Measurements from ENCODE around the gene ADCY3. TPM values are rescaled to one million over a fixed set of nuclear protein-coding genes. Genes with fewer than 3 reads are reported as not detected.

The ADCY3 gene
- total and polyA plus RNA-seq, 2 of the 13 experiments (the other 11 are each of a cell fraction or from before 2014, with no cell fraction given), result 0.11 to 0.61 TPM

DNA sequence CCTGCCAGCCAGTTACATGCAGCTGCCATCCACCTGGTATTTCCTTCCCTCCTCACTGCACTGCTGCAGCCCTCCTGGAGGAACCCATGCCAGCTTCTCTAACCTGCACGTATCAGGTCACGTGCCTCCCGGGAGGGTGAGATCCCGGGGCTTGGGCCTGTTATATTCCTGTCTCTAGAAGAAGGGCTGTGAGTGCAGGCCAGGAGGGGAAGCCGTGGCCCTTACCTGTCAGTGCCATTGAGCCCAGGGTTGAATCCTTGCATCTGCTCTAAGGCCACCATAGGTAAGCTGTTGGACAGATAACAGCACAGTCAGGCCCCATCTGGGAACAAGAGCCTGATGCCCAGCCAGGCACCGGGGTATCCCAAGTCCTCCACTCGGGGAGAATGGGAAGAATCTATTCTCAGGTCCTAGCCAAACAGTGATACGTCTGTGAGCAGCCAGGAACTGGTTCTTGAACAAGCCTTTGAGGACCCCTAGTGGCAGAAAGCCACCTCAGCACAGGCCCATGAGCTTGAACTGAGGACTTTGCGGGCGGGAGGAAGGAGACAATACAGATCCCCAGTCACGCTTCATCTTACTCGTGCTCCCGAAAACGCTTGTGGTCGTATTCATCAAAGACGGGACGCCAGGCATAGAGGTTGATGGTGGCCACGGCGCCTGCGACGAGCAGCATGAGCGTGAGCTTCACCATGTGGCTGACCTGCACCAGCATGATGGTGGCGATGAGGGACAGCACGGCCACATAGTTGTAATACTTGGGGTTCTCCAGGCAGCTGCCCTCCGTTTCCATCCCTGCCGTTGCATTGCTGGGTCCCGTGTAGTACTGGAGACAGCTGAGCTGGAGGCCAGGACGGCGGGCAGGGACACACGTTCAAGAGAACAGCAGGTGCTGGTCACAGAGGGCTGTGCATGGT, 92.5 kb downstream of the ADCY3 start (continued):
- TF ChIP-seq, protein P1, sequence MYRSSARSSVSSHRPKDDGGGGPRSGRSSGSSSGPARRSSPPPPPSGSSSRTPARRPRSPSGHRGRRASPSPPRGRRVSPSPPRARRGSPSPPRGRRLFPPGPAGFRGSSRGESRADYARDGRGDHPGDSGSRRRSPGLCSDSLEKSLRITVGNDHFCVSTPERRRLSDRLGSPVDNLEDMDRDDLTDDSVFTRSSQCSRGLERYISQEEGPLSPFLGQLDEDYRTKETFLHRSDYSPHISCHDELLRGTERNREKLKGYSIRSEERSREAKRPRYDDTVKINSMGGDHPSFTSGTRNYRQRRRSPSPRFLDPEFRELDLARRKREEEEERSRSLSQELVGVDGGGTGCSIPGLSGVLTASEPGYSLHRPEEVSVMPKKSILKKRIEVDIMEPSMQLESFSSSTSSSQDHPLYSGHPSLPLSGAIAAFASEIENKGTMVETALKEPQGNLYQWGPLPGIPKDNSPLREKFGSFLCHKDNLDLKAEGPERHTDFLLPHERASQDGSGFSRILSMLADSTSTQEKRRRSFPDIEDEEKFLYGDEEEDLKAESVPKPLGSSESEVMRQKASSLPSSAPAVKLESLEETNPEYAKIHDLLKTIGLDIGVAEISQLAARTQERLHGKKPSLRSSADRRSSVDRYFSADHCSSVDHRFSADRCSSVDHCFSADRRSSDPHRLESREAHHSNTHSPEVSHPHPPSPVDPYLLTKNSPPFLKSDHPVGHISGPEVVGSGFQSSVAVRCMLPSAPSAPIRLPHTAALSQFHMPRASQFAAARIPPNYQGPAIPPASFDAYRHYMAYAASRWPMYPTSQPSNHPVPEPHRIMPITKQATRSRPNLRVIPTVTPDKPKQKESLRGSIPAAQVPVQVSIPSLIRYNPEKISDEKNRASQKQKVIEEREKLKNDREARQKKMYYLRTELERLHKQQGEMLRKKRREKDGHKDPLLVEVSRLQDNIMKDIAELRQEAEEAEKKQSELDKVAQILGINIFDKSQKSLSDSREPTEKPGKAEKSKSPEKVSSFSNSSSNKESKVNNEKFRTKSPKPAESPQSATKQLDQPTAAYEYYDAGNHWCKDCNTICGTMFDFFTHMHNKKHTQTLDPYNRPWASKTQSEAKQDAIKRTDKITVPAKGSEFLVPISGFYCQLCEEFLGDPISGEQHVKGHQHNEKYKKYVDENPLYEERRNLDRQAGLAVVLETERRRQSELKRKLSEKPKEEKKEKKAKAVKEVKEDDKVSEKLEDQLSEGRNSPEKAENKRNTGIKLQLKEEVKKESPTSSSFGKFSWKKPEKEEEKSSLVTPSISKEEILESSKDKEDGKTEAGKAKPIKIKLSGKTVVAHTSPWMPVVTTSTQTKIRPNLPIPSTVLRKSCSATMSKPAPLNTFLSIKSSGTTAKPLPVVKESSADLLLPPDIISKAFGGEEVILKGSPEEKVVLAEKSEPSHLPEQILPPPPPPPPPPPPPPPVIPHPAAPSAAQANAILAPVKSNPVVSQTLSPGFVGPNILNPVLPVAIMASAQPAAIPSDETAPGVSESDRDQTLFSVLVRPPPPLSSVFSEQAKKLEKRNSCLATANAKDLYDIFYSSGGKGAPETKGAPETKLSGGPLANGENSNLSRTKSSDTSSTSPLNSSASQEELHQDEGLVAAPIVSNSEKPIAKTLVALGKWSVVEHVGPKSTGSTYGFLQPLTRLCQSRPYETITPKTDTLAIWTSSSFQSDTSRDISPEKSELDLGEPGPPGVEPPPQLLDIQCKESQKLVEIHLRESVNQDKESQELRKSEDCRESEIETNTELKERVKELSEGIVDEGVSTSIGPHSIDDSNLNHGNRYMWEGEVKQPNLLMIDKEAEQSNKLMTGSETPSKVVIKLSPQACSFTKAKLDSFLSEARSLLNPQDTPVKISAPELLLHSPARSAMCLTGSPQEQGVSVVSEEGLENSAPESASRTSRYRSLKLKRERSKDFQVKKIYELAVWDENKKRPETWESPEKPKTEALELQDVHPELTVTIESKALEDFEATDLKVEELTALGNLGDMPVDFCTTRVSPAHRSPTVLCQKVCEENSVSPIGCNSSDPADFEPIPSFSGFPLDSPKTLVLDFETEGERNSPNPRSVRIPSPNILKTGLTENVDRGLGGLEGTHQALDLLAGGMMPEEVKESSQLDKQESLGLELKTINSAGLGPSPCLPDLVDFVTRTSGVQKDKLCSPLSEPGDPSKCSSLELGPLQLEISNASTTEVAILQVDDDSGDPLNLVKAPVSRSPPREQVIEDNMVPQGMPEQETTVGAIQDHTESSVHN (CRISPR knock-in tag; IDR thresholded peaks at IDR 0.05), result no peak; the same call in 1 of the 2 replicates
- TF ChIP-seq, protein P2, sequence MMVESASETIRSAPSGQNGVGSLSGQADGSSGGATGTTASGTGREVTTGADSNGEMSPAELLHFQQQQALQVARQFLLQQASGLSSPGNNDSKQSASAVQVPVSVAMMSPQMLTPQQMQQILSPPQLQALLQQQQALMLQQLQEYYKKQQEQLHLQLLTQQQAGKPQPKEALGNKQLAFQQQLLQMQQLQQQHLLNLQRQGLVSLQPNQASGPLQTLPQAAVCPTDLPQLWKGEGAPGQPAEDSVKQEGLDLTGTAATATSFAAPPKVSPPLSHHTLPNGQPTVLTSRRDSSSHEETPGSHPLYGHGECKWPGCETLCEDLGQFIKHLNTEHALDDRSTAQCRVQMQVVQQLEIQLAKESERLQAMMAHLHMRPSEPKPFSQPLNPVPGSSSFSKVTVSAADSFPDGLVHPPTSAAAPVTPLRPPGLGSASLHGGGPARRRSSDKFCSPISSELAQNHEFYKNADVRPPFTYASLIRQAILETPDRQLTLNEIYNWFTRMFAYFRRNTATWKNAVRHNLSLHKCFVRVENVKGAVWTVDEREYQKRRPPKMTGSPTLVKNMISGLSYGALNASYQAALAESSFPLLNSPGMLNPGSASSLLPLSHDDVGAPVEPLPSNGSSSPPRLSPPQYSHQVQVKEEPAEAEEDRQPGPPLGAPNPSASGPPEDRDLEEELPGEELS (CRISPR knock-in tag; IDR thresholded peaks at IDR 0.05), result no peak
- TF ChIP-seq SSRP1 (CRISPR knock-in tag; IDR thresholded peaks at IDR 0.05), result no peak
- TF ChIP-seq, protein P3, sequence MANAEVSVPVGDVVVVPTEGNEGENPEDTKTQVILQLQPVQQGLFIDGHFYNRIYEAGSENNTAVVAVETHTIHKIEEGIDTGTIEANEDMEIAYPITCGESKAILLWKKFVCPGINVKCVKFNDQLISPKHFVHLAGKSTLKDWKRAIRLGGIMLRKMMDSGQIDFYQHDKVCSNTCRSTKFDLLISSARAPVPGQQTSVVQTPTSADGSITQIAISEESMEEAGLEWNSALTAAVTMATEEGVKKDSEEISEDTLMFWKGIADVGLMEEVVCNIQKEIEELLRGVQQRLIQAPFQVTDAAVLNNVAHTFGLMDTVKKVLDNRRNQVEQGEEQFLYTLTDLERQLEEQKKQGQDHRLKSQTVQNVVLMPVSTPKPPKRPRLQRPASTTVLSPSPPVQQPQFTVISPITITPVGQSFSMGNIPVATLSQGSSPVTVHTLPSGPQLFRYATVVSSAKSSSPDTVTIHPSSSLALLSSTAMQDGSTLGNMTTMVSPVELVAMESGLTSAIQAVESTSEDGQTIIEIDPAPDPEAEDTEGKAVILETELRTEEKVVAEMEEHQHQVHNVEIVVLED (CRISPR knock-in tag; IDR thresholded peaks at IDR 0.05; ENCODE audit: borderline replicate concordance), result no peak; the same call in 1 of the 2 replicates
- TF ChIP-seq, protein P4, sequence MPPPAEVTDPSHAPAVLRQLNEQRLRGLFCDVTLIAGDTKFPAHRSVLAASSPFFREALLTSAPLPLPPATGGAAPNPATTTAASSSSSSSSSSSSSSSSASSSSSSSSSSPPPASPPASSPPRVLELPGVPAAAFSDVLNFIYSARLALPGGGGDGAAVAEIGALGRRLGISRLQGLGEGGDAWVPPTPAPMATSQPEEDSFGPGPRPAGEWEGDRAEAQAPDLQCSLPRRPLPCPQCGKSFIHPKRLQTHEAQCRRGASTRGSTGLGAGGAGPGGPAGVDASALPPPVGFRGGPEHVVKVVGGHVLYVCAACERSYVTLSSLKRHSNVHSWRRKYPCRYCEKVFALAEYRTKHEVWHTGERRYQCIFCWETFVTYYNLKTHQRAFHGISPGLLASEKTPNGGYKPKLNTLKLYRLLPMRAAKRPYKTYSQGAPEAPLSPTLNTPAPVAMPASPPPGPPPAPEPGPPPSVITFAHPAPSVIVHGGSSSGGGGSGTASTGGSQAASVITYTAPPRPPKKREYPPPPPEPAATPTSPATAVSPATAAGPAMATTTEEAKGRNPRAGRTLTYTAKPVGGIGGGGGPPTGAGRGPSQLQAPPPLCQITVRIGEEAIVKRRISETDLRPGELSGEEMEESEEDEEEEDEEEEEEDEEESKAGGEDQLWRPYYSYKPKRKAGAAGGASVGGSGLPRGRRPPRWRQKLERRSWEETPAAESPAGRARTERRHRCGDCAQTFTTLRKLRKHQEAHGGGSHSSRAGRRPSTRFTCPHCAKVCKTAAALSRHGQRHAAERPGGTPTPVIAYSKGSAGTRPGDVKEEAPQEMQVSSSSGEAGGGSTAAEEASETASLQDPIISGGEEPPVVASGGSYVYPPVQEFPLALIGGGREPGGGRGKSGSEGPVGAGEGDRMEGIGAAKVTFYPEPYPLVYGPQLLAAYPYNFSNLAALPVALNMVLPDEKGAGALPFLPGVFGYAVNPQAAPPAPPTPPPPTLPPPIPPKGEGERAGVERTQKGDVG (CRISPR knock-in tag; IDR thresholded peaks at IDR 0.05; ENCODE audit: borderline replicate concordance), result peak; percentile 30; the same call in 1 of the 2 replicates
- TF ChIP-seq GTF3A (CRISPR knock-in tag; conservative IDR thresholded peaks at IDR 0.05), result 0 out of 2 replicates have a peak, but pooled peaks have one; percentile 39
- TF ChIP-seq KLF15 (CRISPR knock-in tag; IDR thresholded peaks at IDR 0.05; ENCODE audit: borderline replicate concordance), result no peak
- TF ChIP-seq SMARCC2 (IDR thresholded peaks at IDR 0.05), result no peak
- no peak for TF ChIP-seq PAF1 (CRISPR knock-in tag; IDR thresholded peaks at IDR 0.05)
- no peak for TF ChIP-seq CHD2 (IDR thresholded peaks at IDR 0.05; ENCODE audit: low read depth, low read length)
- no peak for TF ChIP-seq ZNF678 (CRISPR knock-in tag; IDR thresholded peaks at IDR 0.05)
- TF ChIP-seq ONECUT2 (CRISPR knock-in tag; IDR thresholded peaks at IDR 0.05), result no peak
- TF ChIP-seq STAT5B (CRISPR knock-in tag; IDR thresholded peaks at IDR 0.05), result no peak

Measured in HepG2 (cell line).